GM19324 (cell line): ENCODE data around the gene NSD2.

Source experiments
- ATAC-seq: cut with Tn5 transposase; IDR thresholded peaks from one replicate; pipeline ENCODE4 v1.9.1; 2021; ENCODE audit warnings: mild to moderate bottlenecking, moderate library complexity; ENCODE audit not compliant: unreplicated experiment, low FRiP score

Gene NSD2

DNA sequence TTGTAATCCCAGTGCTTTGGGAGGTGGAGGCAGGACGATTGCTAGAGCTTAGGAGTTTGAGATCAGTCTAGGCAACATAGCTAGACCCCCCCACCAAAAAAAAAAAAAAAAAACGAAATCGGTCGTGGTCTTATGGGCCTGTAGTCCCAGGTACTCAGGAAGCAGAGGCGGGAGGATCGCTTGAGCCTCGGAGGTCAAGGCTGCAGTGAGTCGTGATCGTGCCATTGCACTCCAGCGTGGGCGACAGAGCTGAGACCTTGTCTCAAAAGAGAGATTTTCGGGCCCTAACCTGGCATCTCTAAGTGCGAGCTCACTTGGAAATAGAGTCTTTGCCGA lies 8.3 kb upstream of the NSD2 start:
- ATAC-seq, result no peak

GRCh38 chr4:1863297-1864033 lies 7.7 kb upstream of the NSD2 start:
- no peak for ATAC-seq

DNA sequence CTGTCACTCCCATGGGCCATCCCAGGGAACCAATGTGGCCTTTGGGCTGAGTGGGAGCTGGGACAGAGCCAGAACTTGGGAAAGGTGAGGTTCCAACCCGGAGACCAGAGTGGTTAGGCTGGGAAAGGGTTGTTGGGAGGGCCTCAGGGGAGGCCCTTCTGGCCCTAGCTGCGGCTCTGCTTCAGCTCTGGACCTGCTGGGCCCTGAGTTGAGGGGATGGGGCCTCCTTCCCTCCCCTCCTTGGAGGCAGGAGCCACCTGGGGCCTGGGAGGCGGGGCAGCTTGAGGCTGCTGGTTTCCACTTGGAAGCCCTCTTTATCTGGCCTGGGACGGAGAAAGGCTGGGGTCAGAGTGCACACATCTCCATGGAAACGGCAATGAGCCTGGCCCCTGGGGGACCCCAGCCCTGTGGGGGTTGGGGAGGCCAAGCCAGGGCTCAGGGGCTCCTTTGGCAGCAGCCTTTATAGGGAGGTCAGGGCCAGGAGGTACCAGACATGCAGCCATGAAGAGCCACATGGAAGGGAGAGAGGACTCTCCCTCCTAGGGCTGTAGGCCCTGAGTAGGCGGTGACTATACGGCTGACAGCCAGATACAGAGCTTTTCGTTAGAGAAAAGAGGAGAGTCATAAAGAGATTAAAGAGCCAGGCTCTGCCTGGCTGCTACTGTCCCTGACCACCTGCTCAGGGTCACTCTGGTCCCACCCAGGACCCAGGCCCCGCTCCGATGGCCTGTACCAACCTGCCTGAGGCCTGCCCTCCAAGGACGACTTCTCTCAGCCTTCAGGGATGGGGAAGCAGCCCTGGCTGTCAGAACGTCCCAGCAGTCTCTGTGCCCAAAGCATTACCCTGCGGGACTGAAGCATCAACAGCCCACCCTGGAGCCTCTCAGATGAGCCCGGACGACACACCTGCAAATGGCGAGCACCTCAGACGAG lies 6.9 kb upstream of the NSD2 start:
- ATAC-seq, result no peak

- ATAC-seq, result no peak
Measured at GRCh38 chr4:1866189-1866661, 5.0 kb upstream of the NSD2 start.

DNA sequence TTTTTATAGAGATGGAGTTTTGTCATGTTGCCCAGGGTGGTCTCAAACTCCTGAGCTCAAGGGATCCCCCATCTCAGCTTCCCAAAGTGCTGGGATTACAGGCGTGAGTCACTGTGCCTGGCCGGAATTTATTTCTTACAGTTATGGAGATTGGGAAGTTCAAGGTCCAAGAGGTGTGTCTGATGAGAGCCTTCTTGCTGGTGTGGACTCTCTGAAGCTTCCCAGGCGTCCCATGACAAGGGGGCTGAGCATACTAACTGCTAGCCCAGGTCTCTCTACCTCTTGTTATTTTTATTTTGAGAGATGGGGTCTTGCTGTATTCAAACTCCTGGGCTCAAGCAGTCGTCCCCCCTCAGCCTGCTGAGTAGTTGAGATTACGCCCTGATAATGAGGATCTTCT lies 2.9 kb upstream of the NSD2 start:
- no peak for ATAC-seq

DNA sequence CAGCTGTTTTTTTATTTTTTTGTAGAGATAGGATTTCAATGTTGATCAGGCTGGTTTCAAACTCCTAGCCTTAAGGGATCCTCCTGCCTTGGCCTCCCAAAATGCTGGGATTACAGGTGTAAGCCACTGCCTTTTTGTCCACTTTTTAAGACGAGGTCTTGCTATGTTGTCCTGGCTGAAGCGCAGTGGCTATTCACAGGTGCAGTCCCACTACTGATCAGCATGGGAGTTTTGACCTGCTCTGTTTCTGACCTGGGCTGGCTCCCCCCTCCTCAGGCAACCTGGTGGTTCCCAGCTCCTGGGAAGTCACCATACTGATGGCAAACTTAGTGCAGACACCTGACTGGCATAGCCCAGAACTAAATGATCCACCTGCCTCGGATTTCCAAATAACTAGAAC lies 2.3 kb upstream of the NSD2 start:
- ATAC-seq, result no peak

DNA sequence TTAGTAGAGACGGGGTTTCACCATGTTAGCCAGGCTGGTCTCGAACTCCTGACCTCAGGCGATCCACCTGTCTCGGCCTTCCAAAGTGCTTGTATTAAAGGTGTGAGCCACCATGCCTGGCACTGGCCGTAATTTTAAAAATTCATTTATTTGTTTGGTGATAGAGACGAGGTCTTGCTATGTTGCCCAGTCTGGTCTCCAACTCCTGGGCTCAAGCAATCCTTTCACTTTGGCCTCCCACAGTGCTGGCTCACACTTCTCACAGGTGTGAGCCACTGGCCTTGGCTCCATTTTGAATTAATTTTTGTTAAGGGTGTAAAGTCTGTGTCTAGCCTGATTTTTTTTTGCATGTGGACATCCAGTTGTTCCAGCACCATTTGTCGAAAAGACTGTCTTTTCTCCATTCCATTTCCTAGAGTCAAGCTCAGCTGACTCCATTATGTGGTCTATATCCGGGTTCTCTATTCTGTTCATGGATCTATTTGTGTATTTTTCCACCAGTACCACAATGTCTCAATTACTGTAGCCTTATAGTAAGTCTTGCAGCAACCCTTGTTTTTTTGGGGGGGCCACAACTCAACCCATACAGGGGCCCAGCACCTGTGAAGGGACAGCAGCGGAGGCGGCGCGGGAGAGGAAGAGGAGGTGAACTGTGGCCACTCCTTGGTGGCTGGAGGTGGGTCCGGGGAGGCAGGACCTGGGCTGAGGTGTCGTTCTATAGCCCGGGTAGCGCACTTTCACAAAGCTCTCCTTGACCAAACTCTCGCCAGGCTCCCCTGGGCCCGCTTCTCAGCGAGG lies 1.5 kb upstream of the NSD2 start:
- ATAC-seq, result peak; percentile 1

DNA sequence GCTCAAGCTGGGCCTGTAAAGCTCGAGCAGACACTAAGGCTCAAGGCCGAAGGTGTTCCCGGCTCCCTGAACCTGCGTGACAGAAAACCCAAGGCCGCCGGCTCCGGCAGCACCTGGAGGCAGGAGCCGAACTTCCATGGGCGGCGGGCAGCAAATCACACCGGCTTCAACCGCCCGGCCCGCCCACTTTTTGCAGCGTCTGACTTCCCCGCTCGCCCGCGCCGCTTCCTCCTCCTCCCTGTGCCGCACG lies 940 bp upstream of the NSD2 start:
- ATAC-seq, result peak; percentile 44

GRCh38 chr4:1871471-1872021 lies 353 bp downstream of the NSD2 start:
- peak; percentile 26 for ATAC-seq

DNA sequence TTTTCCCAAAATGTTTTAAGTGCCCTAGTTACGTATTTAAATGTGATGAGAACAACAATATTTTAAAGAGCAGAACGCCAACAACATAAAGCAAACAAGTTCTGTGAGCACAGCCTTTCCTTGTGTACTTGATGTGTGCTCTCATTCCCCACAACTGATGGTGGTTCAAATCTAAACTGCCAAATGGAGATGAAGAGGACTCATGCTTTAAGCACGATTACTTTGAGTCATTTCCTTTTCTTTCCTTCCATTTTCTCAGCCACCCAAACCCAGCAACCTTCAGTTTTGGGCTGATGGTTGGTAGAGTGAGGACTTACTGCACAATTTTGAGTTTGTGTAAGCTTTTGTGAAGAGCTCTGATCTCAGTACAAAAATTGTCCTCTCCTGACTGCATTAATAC lies 1.7 kb downstream of the NSD2 start:
- no peak for ATAC-seq

GRCh38 chr4:1873291-1873690 lies 2.1 kb downstream of the NSD2 start:
- ATAC-seq, result no peak

DNA sequence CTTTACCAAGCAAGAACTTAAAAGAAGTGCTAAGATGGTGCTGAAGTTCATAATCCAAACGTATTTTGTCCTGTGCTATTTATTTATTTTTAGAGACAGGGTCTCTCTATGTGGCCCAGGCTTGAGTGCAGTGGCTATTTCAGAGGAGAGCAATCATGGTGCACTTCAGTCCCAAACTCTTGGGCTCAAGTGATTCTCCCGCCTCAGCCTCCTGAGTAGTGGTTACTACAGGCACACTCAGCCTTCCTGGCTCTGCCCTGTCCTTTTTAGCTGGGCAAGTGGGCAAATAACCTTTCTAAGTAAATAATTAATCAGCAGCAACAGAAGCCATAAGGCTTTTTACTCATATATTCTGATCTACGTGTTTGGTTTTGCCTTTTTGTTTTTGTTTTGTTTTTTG lies 2.6 kb downstream of the NSD2 start:
- ATAC-seq, result no peak

GRCh38 chr4:1874201-1874600 lies 3.0 kb downstream of the NSD2 start:
- ATAC-seq, result no peak

- ATAC-seq, result no peak
Measured at GRCh38 chr4:1879485-1879884, 8.3 kb downstream of the NSD2 start.

DNA sequence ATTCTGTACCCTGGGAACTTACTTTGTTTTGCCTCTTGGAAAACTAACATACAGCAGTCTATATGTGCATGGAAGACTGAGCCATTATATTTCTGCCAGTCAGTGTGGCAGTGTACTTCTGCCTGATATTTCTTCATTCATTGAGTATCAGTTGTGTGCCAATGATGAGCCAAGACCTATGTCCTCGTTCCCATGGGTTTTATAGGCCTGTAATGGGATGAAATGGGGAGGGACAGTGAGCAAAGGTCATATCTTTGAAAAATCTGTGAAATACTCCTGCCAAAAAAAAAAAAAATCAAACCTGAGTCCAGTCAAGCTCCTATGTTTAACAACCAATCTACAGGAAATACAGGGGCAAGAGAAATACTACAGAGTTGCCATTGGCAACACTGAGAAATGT lies 9.1 kb downstream of the NSD2 start:
- ATAC-seq, result no peak

DNA sequence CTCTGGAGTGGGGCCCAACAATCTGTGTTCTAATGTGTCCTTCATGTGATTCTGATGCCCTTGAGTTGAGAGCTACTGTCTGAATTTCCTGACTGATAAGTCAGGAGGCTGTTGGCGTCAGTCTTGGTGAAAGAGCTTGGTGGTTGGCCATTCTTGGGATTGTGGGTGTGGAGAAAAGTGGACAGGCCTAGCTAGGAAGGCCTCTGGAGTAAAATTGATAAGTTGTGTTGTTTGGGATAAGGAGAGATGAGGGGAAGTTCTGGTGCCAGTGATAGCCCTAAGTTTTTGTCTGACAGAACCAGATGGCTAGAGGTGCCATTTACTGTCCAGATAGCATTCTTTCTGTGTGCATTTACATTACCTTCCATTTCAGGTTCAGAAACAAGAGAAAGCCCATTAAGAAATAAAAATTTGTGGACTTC lies 11.7 kb downstream of the NSD2 start:
- no peak for ATAC-seq

DNA sequence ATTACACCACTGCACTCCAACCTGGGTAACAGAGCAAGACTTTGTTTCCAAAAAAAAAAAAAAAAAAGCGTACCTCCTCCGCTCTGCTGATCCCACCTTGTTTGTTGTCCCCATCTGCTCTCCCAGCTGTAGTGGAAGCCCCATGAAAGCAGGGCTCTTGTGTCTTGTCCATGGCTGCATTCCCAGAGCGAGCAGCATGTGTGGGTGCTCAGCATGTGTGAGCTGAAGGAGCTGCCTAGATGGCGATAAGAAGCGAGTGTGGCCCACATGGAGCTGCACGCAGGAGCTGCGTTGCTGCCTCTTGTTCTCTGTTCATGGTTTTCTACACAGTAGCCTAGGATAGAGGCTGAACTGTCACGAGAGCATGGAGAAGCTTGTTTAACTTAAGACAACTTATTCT lies 12.4 kb downstream of the NSD2 start:
- no peak for ATAC-seq

DNA sequence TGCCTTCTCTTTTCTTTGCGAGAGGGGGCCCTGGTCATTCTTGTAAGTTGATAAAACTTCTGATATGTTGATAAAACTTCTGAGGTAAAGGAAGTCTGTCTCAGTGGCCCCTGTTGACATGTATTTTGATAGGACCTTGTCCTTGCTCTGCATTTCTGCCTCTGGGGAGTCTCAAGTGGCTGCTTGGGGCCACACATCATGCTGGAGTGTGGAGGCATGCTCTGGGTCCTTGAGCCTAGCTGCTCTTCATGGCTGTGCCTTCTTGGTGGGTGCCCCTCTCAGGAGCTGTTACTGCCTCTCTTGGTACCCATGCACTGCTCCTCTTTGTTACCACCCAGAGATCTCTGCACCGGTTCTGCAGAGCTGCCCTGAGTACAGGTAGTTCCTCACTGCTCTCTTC lies 14.2 kb downstream of the NSD2 start:
- no peak for ATAC-seq

DNA sequence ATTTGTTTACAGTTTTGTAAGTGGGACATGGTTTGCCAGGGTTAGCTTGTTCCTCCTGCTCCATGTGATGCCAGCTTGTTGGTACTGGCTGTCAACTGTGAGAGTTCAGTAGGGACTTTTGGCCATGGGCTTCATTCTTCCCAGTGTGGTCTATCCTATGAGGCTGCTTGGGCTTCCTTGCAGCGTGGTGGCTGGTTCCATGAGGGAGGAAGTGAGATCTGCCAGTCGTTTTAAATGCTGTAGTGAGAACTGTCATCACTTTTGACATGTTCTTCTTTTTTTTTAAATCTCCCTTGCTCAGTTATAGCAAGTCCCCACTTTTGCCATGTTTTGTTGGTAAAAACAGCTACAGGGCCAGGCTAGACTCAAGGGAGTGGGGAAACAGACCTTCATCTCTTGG lies 15.9 kb downstream of the NSD2 start:
- no peak for ATAC-seq

DNA sequence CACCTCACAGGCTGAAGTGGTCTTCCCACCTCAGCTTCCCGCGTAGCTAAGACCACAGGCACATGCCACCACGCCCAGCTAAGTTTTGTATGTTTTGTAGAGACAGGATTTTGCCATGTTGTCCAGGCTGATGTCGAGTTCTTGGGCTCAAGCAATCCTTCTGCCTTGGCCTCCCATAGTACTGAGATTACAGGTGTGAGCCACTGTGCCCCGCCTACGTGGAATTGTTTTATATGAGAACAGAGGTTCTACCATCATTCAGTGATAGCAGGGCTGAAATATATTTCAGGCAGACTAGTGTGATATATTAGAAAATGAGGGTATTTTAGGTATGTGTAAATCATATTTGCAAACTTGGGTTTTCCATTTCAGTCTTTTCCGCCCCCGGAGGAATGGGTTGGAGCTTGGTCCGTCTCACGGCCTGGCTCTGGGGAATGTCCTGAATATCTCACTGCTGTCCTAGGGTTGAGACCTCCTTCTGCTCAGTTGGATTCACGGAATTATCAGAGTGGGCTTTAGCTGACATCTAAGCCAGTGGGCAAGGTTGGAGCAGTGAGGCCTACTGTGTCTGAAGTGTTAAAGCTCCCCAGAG lies 19.9 kb downstream of the NSD2 start:
- ATAC-seq, result no peak
